SK-N-SH treated with all-trans-retinoic acid at 6 μM for 48 hours (cell line): Measurements from ENCODE around the gene WASF2.
"Not testable (repeated sequence)": the region's sequence is repeated elsewhere in the genome, so short reads cannot be mapped to it uniquely, and the experiment has no call there.

ENCODE experiments used
- ATAC-seq: fragments of 200-7000 bp; cut with Tn5 transposase; 3 replicates; pipeline ENCODE4 v1.9.1; 2020; ENCODE audit warnings: mild to moderate bottlenecking, moderate library complexity
- ARNTL ChIP-seq: fragments of 450-650 bp; formaldehyde crosslinking; IDR thresholded peaks from 2 replicates; pipeline ENCODE4 v1.5.0; 2020; ENCODE audit warnings: low read depth, mild to moderate bottlenecking, moderate library complexity, borderline replicate concordance
- BACH2 ChIP-seq: fragments of 250-450 bp; sonication (Bioruptor Pico); IDR thresholded peaks from 2 replicates; pipeline ENCODE4 v1.9.0; 2021; ENCODE audit warnings: mild to moderate bottlenecking, borderline replicate concordance
- CSDC2 ChIP-seq: fragments of 250-450 bp; sonication (Bioruptor Pico); IDR thresholded peaks from 2 replicates; pipeline ENCODE4 v1.5.0; 2020; ENCODE audit warnings: mild to moderate bottlenecking, moderate library complexity
- CSRNP3 ChIP-seq: fragments of 250-450 bp; sonication (Bioruptor Pico); IDR thresholded peaks from 2 replicates; pipeline ENCODE4 v1.5.1; 2021; ENCODE audit warnings: mild to moderate bottlenecking, moderate library complexity
- GLIS3 ChIP-seq: fragments of 250-450 bp; sonication (Bioruptor Pico); IDR thresholded peaks from 2 replicates; pipeline ENCODE4 v1.5.0; 2020; ENCODE audit warnings: mild to moderate bottlenecking, moderate library complexity
- ISL1 ChIP-seq: fragments of 250-450 bp; sonication (Bioruptor Pico); IDR thresholded peaks from 2 replicates; pipeline ENCODE4 v2.1.2; 2022; ENCODE audit warnings: mild to moderate bottlenecking, moderate library complexity
- PATZ1 ChIP-seq: fragments of 250-450 bp; sonication (Bioruptor Pico); IDR thresholded peaks from 2 replicates; pipeline ENCODE4 v1.8.0; 2020; ENCODE audit warnings: mild to moderate bottlenecking, moderate library complexity, borderline replicate concordance
- POU6F1 ChIP-seq: fragments of 250-450 bp; sonication (Bioruptor Pico); IDR thresholded peaks from 2 replicates; pipeline ENCODE4 v1.8.0; 2021; ENCODE audit warnings: low read depth, mild to moderate bottlenecking, moderate library complexity, borderline replicate concordance
- RARB ChIP-seq: fragments of 250-450 bp; sonication (Bioruptor Pico); IDR thresholded peaks from 2 replicates; pipeline ENCODE4 v1.8.0; 2021; ENCODE audit warnings: mild to moderate bottlenecking, moderate library complexity
- SNAI2 ChIP-seq: fragments of 250-450 bp; sonication (Bioruptor Pico); IDR thresholded peaks from 2 replicates; pipeline ENCODE4 v1.5.0; 2020; ENCODE audit warnings: mild to moderate bottlenecking, moderate library complexity
- TOX ChIP-seq: fragments of 250-450 bp; sonication (Bioruptor Pico); IDR thresholded peaks from 2 replicates; pipeline ENCODE4 v1.8.0; 2021; ENCODE audit warnings: mild to moderate bottlenecking, moderate library complexity, borderline replicate concordance
- TSHZ2 ChIP-seq: fragments of 250-450 bp; sonication (Bioruptor Pico); IDR thresholded peaks from 2 replicates; pipeline ENCODE4 v1.5.0; 2020; ENCODE audit warnings: mild to moderate bottlenecking, moderate library complexity
- ZC3H10 ChIP-seq: fragments of 250-450 bp; sonication (Bioruptor Pico); IDR thresholded peaks from 2 replicates; pipeline ENCODE4 v1.5.1; 2021; ENCODE audit warnings: mild to moderate bottlenecking, moderate library complexity
- ZFP3 ChIP-seq: fragments of 250-450 bp; sonication (Bioruptor Pico); IDR thresholded peaks from 2 replicates; pipeline ENCODE4 v1.5.0; 2020; ENCODE audit warnings: mild to moderate bottlenecking, moderate library complexity
- ZFP30 ChIP-seq: fragments of 450-650 bp; formaldehyde crosslinking; IDR thresholded peaks from 2 replicates; pipeline ENCODE4 v1.5.0; 2022; ENCODE audit warnings: mild to moderate bottlenecking, moderate library complexity
- ZNF565 ChIP-seq: fragments of 450-650 bp; formaldehyde crosslinking; conservative IDR thresholded peaks from 2 replicates; pipeline ENCODE4 v1.5.0; 2020; ENCODE audit warnings: low read depth, mild to moderate bottlenecking, moderate library complexity
- ZNF70 ChIP-seq: fragments of 450-650 bp; formaldehyde crosslinking; IDR thresholded peaks from 2 replicates; pipeline ENCODE4 v1.5.0; 2020; ENCODE audit warnings: mild to moderate bottlenecking, moderate library complexity
- ZNF8 ChIP-seq: fragments of 450-650 bp; formaldehyde crosslinking; IDR thresholded peaks from 2 replicates; pipeline ENCODE4 v1.5.0; 2020; ENCODE audit warnings: mild to moderate bottlenecking, moderate library complexity

The WASF2 gene

GRCh38 chr1:27475720-27476119 is 14.2 kb downstream of the WASF2 start (continued):
- TF ChIP-seq CSRNP3 = no peak
- TF ChIP-seq RARB (CRISPR knock-in tag) = no peak

GRCh38 chr1:27473755-27474154 is 16.2 kb downstream of the WASF2 start:
- TF ChIP-seq ZNF565 (CRISPR knock-in tag) (no peak), ISL1 (CRISPR knock-in tag) (no peak), TOX (CRISPR knock-in tag) (no peak), POU6F1 (CRISPR knock-in tag) (no peak), ZFP3 (CRISPR knock-in tag) (no peak), SNAI2 (CRISPR knock-in tag) (no peak), ZC3H10 (CRISPR knock-in tag) (no peak), CSRNP3 (no peak), GLIS3 (no peak), CSDC2 (CRISPR knock-in tag) (no peak)
- no peak for ATAC-seq

GRCh38 chr1:27472098-27472497 is 17.9 kb downstream of the WASF2 start:
- not testable (repeated sequence) for ATAC-seq

GRCh38 chr1:27471477-27471876 is 18.5 kb downstream of the WASF2 start:
- TF ChIP-seq CSDC2 (CRISPR knock-in tag) (no peak), ZNF8 (CRISPR knock-in tag) (no peak), ZFP30 (CRISPR knock-in tag) (no peak), ZNF70 (CRISPR knock-in tag) (no peak), TSHZ2 (CRISPR knock-in tag) (no peak), TOX (CRISPR knock-in tag) (no peak), RARB (CRISPR knock-in tag) (no peak), ARNTL (CRISPR knock-in tag) (no peak), CSRNP3 (no peak), PATZ1 (CRISPR knock-in tag) (no peak), BACH2 (CRISPR knock-in tag) (no peak), POU6F1 (CRISPR knock-in tag) (no peak)

More at GRCh38 chr1:27471477-27471876, 18.5 kb downstream of the WASF2 start:
- ATAC-seq = no peak
